Measurements from ENCODE around the gene PIP5K1A.
A peak's percentile ranks its signal among the peaks of the same experiment; 100 is the strongest.
"Not testable (repeated sequence)": the region's sequence is repeated elsewhere in the genome, so short reads cannot be mapped to it uniquely, and the experiment has no call there.

The PIP5K1A gene

DNA sequence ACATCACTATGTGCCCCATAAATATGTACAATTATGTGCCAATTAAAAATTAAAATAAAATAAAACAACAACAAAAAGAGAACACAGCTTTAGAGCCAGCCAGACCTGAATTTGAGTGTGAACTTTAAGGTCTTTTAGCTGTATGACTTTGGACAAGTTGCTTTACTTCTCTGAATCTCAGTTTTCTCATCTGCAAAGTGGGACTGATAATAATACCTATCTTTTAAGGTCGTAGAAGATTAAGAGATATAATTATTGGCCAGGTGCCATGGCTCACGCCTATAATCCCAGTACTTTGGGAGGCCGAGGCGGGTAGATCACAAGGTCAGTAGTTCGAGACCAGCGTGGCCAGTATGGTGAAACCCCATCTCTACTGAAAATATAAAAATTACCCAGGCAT, 5.0 kb upstream of the PIP5K1A start:
- no peak for DNase-seq (ENCODE audit: low read depth in 2 of 2)

DNA sequence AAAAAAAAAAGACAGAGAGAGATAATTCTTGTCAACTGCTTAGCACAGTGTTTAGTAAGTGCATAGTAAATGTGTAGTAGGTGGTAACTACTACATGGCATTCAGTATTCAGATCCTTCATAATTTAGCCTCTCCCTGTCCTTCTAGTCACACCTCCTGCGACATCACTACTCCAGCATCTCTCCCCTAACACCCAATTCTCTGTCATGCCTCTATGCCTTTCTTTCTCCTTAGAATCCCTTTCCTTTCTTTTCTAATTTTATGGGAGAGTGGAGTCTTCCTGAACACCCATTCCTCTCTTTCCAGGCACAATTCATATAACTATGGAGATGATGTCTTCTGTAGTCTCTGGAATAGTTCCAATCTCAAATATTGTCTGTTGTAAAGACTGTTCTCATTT, 4.5 kb upstream of the PIP5K1A start:
- DNase-seq (ENCODE audit: low read depth in 2 of 2): no peak

- DNase-seq (ENCODE audit: low read depth in 2 of 2): not testable (repeated sequence)
These were observed 3.3 kb upstream of the PIP5K1A start for GRCh38 chr1:151194894-151195594.

- DNase-seq (ENCODE audit: low read depth in 2 of 2): no peak
These were observed 2.0 kb upstream of the PIP5K1A start for GRCh38 chr1:151196292-151196800.

DNA sequence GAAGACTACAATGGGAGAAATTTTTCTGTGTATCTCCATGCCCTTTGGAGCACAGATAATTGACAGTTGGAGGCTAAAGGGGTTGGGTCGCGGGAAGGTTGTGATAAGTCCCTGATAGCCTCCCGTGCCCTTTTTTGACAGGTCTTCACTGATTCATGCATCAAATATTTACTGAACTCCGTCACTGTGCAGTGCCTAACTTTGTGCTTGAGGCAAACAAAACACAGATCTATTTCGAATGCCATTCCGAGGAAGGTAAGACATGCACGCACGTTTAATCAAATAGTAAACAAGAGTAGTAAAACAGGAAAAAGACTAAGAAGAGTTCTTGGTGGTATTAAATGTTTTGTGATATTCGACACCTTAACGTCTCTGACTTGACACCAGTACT, 494 bp upstream of the PIP5K1A start:
- no peak for DNase-seq (ENCODE audit: low read depth in 2 of 2)

- DNase-seq (ENCODE audit: low read depth in 2 of 2): no peak
These were observed 1.7 kb downstream of the PIP5K1A start for GRCh38 chr1:151199873-151200581.

- not testable (repeated sequence) for DNase-seq (ENCODE audit: low read depth in 2 of 2)
These were observed 7.1 kb downstream of the PIP5K1A start for GRCh38 chr1:151205381-151205965.

GRCh38 chr1:151210830-151211229, 12.5 kb downstream of the PIP5K1A start:
- DNase-seq (ENCODE audit: low read depth in 2 of 2): no peak

DNA sequence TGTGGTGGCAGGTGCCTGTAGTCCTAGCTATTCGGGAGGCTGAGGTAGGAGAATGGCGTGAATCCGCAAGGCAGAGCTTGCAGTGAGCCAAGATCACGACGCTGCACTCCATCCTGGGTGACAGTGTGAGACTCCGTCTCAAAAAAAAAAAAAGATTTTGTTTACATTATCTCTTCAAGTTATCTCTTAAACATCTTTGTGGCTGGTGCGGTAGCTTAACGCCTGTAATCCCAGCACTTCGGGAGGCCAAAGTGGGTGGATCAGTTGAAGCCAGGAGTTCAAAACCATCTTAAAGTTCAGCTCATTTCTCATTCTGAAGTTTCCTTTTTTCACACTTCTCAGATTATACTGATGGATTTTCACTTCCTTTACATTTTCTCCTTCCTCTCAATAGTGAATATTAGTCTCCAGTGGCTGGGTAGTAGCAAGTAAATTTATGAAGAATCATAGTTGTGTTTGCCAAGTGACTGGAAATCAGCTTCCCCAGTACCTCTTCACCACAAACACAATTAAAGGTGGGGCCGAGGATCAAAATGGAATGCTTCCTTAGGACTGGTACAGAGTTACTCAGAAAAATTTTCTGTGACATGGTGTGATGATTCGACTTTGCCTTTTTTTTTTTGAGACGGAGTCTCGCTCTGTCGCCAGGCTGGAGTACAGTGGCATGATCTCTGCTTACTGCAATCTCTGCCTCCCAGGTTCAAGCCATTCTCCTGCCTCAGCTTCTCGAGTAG, 13.8 kb downstream of the PIP5K1A start:
- no peak for DNase-seq (ENCODE audit: low read depth in 2 of 2)

DNA sequence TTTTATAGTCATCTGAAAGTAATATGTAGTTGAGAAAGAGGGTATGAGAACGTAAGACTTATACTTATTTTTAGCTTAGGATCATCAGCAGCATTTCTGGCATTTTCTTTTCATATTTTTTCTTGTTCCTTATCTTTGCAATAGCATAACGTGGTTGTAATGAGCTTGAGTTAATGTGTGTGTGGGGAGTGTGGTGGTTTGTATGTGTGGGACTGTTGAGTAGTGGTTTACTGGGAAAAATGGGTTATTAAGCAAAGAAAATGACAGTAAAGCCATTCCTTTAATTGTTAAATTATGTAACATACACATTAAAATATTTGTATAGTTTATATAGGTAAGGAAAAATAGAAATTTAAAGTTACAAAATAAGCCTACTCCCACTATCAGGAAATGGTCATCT, 15.2 kb downstream of the PIP5K1A start:
- DNase-seq (ENCODE audit: low read depth in 2 of 2): no peak

GRCh38 chr1:151221616-151222015, 23.3 kb downstream of the PIP5K1A start:
- no peak for DNase-seq (ENCODE audit: low read depth in 2 of 2)

DNA sequence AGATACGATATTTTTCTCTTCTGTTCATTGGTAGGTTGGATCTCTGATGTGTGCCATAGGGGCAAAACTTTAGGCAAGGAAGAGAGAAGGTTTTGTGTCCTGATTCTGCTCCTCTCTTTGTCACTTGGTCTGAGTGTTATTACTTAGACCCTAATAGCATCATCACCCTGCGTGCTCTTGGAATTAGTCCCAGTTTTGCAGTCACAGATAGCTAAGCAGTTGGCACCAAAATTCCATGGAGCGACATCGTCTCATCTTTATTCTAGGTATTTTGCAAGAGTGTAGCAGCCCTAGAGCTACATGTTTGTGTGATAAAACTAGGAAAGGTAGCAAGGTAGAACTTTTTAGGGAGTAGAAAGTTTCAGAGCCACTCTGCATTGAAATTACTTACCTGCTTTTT, 23.8 kb downstream of the PIP5K1A start:
- no peak for DNase-seq (ENCODE audit: low read depth in 2 of 2)

GRCh38 chr1:151235235-151235634, 36.9 kb downstream of the PIP5K1A start:
- DNase-seq (ENCODE audit: low read depth in 2 of 2): no peak

DNA sequence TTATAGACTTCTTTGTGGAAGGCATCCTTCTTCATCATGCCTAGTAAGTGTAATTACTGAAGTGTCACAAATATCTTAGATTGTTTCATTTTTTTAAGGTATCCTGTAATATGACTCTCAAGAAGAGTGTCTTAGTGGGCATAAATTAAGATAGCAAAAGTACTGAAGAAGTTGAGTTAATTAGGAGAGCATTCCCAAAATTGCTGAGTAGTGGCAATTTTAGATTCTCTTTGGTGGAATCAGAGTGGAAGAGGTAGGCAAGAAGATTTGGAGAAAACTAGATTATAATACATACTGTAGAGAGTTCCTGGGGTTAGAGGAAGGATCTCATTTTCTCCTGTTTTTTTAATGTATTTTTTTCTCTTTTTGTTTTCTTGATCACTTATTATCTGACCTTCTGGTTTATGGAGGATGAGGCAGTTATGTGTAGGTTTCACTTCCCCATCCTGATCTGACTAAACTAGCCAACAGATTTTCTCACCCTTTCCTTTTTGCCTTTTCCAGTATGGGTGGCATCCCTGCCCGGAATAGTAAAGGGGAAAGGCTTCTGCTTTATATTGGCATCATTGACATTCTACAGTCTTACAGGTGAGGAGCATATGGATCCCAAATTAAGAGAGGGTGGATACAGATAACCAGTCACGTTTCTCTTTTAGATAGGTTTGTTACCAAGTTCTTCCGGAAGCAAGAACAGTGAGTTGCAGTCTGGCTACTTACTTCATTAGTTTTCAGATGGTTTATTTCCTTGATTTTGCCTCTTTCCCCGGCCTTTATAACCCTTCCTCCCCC, 39.5 kb downstream of the PIP5K1A start:
- DNase-seq (ENCODE audit: low read depth in 2 of 2): no peak

DNA sequence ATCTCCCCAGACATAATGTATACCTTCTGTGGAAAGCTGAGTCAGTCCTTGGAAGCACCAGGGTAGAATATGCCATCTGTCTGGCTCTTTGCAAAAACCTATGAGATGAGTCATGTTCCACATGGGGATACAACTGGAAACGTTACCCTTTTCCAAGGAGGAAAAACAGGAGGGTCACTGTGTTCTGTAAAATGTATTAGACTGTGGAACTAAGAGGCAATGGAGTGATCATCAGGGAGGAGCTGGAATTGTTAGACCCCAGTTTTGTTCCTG, 40.1 kb downstream of the PIP5K1A start:
- DNase-seq (ENCODE audit: low read depth in 2 of 2): no peak

GRCh38 chr1:151242442-151242841, 44.1 kb downstream of the PIP5K1A start:
- no peak for DNase-seq (ENCODE audit: low read depth in 2 of 2)

- DNase-seq (ENCODE audit: low read depth in 2 of 2): no peak
These were observed 45.4 kb downstream of the PIP5K1A start for GRCh38 chr1:151243683-151244216.

DNA sequence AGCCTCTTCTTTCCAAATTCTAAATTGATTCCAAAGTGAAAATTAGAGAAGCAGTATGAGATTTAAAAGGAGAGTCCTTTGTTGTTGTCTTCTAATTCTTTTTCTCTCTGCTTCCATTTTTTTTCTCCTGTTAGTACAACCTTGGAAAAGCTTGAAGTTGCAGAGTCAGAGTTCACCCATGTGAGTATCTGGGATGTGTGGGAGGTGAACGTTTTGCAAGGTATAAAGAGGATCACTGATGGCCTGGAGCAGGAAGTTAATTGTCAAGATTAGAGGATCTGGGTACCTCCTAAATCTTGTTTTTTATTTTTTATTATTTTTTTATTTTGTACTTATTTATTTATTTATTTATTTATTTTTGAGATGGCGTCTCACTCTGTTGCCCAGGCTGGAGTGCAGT, 48.4 kb downstream of the PIP5K1A start:
- no peak for DNase-seq (ENCODE audit: low read depth in 2 of 2)

GRCh38 chr1:151251656-151252470, 53.5 kb downstream of the PIP5K1A start:
- peak; percentile 17 to 27 for DNase-seq (ENCODE audit: low read depth in 2 of 2)

Measured in stimulated activated CD8-positive, alpha-beta memory T cell treated with anti-CD3 and anti-CD28 coated beads, Interleukin-2, amount 100 ng/mL, for 48 hours (primary cell).